ENCODE measurements around the gene CARNS1.

Gene CARNS1

GRCh38 chr11:67429038-67429668 is 13.7 kb downstream of the CARNS1 start:
- TF ChIP-seq CTCF (IDR thresholded peaks at IDR 0.05), result no peak

GRCh38 chr11:67429722-67430121 is 14.2 kb downstream of the CARNS1 start:
- no peak for TF ChIP-seq CTCF (IDR thresholded peaks at IDR 0.05)

- no peak for TF ChIP-seq CTCF (IDR thresholded peaks at IDR 0.05)
Measured at GRCh38 chr11:67431346-67432249, 16.1 kb downstream of the CARNS1 start.

GRCh38 chr11:67432655-67433349 is 17.3 kb downstream of the CARNS1 start:
- TF ChIP-seq CTCF (IDR thresholded peaks at IDR 0.05), result no peak

GRCh38 chr11:67433536-67434394 is 18.3 kb downstream of the CARNS1 start:
- no peak for TF ChIP-seq CTCF (IDR thresholded peaks at IDR 0.05)

GRCh38 chr11:67434395-67434881 is 19.0 kb downstream of the CARNS1 start:
- TF ChIP-seq CTCF (IDR thresholded peaks at IDR 0.05), result no peak
